Ovary (tissue), 9 donors: ENCODE data around the gene ACVR1B. TPM values are rescaled to one million over a fixed set of nuclear protein-coding genes. Genes with fewer than 3 reads are reported as not detected.

Experiments used
- DNase-seq, 5 donors: peaks; one replicate each; pipeline ENCODE4 v3.0.0-alpha.2; 2019 to 2020
- H3K27ac ChIP-seq, 2 donors: fragments of 200-600 bp; one replicate each; pipeline versions ENCODE4 v1.5.1 to v1.8.0; 2019 to 2022
- H3K27me3 ChIP-seq: fragments of 200-600 bp; one replicate; pipeline ENCODE4 v1.8.0; 2022
- H3K36me3 ChIP-seq: fragments of 200-600 bp; sonication (generic); one replicate; pipeline ENCODE4 v1.5.1; 2019
- H3K4me1 ChIP-seq: one replicate; pipeline ENCODE4 v1.8.1; 2013; ENCODE audit warnings: mild to moderate bottlenecking, moderate library complexity; ENCODE audit not compliant: insufficient read depth
- H3K4me3 ChIP-seq: fragments of 200-600 bp; sonication (generic); one replicate; pipeline ENCODE4 v1.5.1; 2017
- H3K9me3 ChIP-seq, 2 donors: fragments of 200-600 bp in 1 of 2; sonication (generic) in 1 of 2; one replicate each; pipeline versions ENCODE4 v1.5.1 to v1.8.1; 2013 to 2019; ENCODE audit warnings: mild to moderate bottlenecking in 1 of 2, moderate library complexity in 1 of 2
- EP300 ChIP-seq: sonication (generic); formaldehyde crosslinking; IDR thresholded peaks from one replicate; pipeline ENCODE4 v1.6.1; 2017; ENCODE audit warnings: antibody characterized with exemption
- POLR2A ChIP-seq: fragments of 450-650 bp; IDR thresholded peaks from one replicate; pipeline ENCODE4 v1.6.1; 2017; ENCODE audit warnings: antibody characterized with exemption, mild to moderate bottlenecking, moderate library complexity
- WGBS, 3 donors: extraction: QIAGEN DNeasy Blood & Tissue Kit in 1 of 3; methylation state at CpG; one replicate each; pipeline versions ENCODE4 v1.1.5 to v1.1.7; 2013 to 2017; 5-methylcytosine and 5-hydroxymethylcytosine counted together
- intact Hi-C, 4 donors: fragments of 100-400 bp; cut with DNase I; formaldehyde crosslinking; loops; one replicate each; pipeline versions ENCODE4 v1.11.0 to v1.15.1; 2022 to 2023
- polyA plus RNA-seq, 2 donors: library from polyadenylated mRNA; stranded (reverse); fragments of 200-250 nt in 1 of 2; fragments of 350-450 nt in 1 of 2; fragmentation: Illumina TruSeq in 1 of 2; extraction: RNeasy Lipid Tissue Mini Kit (QIAGEN cat#74804) in 1 of 2; gene quantifications; one replicate each; pipeline ENCODE4 v1.2.3, GENCODE V29; 2013 to 2014
- total RNA-seq, 7 donors: library from RNA; depleted of rRNA in 2 of 7; stranded (reverse); fragments of >200 nt in 2 of 7; fragmentation: NEBNext Ultra II Directional in 3 of 7; extraction: Animal tissue kit (Norgen Biotek cat#: 25700) in 3 of 7; gene quantifications; one replicate each; pipeline versions ENCODE4 v1.1.0 to v1.2.4, GENCODE V29; 2016 to 2023
- TF ChIP-seq, protein P1 (sequence below), 3 donors: fragments of 450-650 bp in 2 of 3; fragments of 200-600 bp in 1 of 3; IDR thresholded peaks; one replicate each; pipeline versions ENCODE4 v1.5.1 to v1.8.0; 2016 to 2022; ENCODE audit warnings: antibody characterized with exemption in 3 of 3, mild to moderate bottlenecking in 1 of 3
- donor health status: DM: no; HTN: no; CAD: no; lungs with moderate emphysema.
- donor health status: DM: no; HTN: no; CAD: no.
- donor health status: Bipolar disorder and iron deficiency.
- donor health status: DM: yes; HTN: yes; CAD: no.
- donor health status: DM: no; HTN: no; CAD: no.
- donor health status: DM: yes; HTN: yes; CAD: no.

Gene ACVR1B
- total and polyA plus RNA-seq, 9 donors: 6.9 to 27.3 (median 19.1) TPM

DNA sequence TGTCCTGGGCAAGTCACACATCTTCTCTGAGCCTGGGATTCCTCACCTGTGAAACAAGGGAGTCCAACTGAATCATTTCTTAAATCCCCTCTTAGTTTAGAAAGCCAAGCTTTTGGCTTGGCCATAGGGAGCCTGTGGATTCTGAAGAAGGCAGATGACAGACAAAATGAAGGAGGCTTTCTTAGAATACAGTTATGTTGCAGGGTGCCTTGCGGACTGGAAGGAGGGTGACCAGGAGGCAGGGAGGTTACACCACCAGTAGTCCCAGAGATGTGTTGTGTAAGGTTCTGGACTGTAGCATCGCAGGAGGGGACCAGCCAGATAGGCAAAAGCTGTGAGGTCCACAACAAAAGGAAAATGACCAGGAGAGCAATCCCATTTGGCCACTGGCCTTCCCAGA lies 8.2 kb upstream of the ACVR1B start:
- no peak overlapping the region for H3K4me3 ChIP-seq
- H3K27ac ChIP-seq: no peak overlapping the region
- no peaks in the 10 kb centered on the region for H3K27me3 ChIP-seq
- H3K4me1 ChIP-seq: peaks cover 4% of the 10 kb centered on the region
- WGBS, 3 donors: 94 to 97% (median 96%) methylated on average over 2 of the region's 2 CpGs
- no peak for DNase-seq
- no peaks in the 10 kb centered on the region for H3K36me3 ChIP-seq
- no peaks in the 10 kb centered on the region for H3K9me3 ChIP-seq
- intact Hi-C loops: no loop called here
- TF ChIP-seq, protein P1, sequence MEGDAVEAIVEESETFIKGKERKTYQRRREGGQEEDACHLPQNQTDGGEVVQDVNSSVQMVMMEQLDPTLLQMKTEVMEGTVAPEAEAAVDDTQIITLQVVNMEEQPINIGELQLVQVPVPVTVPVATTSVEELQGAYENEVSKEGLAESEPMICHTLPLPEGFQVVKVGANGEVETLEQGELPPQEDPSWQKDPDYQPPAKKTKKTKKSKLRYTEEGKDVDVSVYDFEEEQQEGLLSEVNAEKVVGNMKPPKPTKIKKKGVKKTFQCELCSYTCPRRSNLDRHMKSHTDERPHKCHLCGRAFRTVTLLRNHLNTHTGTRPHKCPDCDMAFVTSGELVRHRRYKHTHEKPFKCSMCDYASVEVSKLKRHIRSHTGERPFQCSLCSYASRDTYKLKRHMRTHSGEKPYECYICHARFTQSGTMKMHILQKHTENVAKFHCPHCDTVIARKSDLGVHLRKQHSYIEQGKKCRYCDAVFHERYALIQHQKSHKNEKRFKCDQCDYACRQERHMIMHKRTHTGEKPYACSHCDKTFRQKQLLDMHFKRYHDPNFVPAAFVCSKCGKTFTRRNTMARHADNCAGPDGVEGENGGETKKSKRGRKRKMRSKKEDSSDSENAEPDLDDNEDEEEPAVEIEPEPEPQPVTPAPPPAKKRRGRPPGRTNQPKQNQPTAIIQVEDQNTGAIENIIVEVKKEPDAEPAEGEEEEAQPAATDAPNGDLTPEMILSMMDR (IDR thresholded peaks at IDR 0.05): no peak
- TF ChIP-seq POLR2A (no peak), EP300 (no peak)

DNA sequence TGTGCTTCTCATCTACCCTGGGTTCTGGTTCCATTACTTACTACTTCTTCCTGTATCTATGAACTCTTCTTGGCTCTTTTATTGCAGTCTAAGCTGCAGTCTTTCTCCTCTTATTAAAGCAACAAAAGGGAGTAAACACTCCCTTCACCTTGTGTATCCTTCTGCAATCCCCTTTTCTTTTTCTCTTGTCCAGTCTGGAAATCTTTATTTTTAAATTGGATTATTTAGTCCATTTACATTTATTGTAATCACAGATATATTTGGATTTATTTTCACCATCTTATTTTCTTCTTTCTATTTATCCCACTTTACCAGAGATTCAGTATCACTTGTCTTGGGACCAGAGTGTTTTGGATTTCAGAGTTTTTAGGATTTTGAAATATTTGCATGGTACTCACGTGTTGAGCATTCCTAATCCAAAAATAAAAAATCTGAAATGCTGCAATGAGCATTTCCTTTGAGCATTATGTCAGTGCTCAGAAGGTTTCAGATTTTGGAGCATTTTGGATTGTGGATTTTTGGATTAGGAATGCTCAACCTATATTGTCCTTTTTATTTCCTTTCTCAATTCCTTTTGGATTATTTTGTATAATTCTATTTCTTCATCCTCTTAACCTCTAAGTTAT lies 6.8 kb upstream of the ACVR1B start:
- TF ChIP-seq EP300: no peak
- TF ChIP-seq POLR2A: no peak
- TF ChIP-seq, protein P1 (IDR thresholded peaks at IDR 0.05): no peak
- intact Hi-C loops: no loop called here
- DNase-seq: no peak

DNA sequence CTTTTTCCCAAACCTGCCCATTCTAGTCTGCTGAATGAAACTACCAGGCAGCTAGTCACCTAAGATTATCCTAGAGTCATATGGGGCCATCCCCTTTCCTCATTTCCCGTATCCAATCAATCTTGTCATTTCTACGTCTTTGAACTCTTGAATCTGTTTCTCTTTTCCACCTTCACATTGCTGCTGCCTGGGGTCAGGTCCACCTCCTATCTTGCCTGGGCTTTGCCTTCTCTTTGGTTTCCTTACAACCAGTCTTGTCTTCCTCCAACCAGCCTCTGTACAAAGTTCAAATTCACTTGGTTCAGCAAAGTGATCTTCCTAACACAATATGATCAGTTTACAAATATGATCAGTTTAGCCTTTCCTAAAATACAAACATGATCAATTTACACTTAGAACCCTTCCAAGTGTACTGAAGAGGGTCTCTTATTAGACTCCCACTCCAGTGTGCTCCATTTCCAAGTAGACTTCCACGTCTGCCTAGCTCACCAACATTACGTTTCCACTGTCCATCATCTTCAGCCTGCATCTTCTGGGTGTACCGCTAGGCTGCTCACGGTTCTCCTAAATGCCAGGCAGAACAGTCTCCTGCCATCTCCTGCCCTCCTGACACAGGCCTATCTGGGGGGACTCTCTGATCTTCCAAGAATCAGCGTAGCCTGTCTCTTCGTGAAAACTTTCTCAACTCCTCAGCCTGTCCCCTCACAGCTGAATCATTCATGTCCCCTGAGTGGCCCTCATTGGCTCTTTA lies 4.1 kb upstream of the ACVR1B start:
- 87 to 90% (median 89%) methylated on average over 8 of the region's 8 CpGs for WGBS, 3 donors
- no peak for TF ChIP-seq POLR2A
- no peak for TF ChIP-seq EP300
- TF ChIP-seq, protein P1 (IDR thresholded peaks at IDR 0.05): no peak
- Histone ChIP-seq H3K9me3 (no peaks in the 10 kb centered on the region), H3K27me3 (no peaks in the 10 kb centered on the region), H3K4me1 (no peaks in the 10 kb centered on the region), H3K27ac (no peak overlapping the region), H3K4me3 (no peak overlapping the region), H3K36me3 (no peaks in the 10 kb centered on the region)
- no peak for DNase-seq
- intact Hi-C loops: no loop called here

More for the DNA sequence above, 6.8 kb upstream of the ACVR1B start:
- H3K27ac ChIP-seq: no peak overlapping the region
- peaks cover 4% of the 10 kb centered on the region for H3K4me1 ChIP-seq
- 81 to 93% (median 85%) methylated on average over 1 of the region's 1 CpG for WGBS, 3 donors
- no peak overlapping the region for H3K4me3 ChIP-seq
- H3K27me3 ChIP-seq: no peaks in the 10 kb centered on the region
- H3K9me3 ChIP-seq: no peaks in the 10 kb centered on the region
- H3K36me3 ChIP-seq: no peaks in the 10 kb centered on the region

DNA sequence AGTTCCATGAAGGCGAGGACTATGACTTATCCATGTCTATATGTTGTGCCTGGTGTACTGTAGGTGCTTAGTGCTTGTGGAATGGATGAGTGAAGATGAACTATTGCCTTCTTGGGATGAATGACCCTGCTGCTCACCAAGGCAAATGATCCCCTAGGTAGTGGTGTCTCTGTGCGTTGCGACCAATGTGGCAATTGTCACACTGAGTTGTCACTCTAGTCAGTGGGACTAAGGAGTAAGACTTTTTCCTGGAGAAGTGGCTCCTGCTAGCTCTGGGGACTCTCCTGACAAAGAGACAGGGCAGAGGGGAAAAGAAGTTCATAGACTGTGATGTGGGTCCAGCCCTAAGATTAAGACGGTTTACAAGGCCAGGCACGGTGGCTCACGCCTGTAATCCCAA lies 3.4 kb upstream of the ACVR1B start:
- no peak overlapping the region for H3K4me3 ChIP-seq
- intact Hi-C loops: no loop called here
- no peak for TF ChIP-seq POLR2A
- TF ChIP-seq, protein P1 (IDR thresholded peaks at IDR 0.05): no peak
- H3K9me3 ChIP-seq: no peaks in the 10 kb centered on the region
- WGBS, 3 donors: 85 to 89% (median 89%) methylated on average over 6 of the region's 6 CpGs
- H3K36me3 ChIP-seq: no peaks in the 10 kb centered on the region
- no peak for DNase-seq
- H3K27me3 ChIP-seq: no peaks in the 10 kb centered on the region
- no peaks in the 10 kb centered on the region for H3K4me1 ChIP-seq
- H3K27ac ChIP-seq: no peak overlapping the region
